ENCODE data around the gene EPHA4.

DNA sequence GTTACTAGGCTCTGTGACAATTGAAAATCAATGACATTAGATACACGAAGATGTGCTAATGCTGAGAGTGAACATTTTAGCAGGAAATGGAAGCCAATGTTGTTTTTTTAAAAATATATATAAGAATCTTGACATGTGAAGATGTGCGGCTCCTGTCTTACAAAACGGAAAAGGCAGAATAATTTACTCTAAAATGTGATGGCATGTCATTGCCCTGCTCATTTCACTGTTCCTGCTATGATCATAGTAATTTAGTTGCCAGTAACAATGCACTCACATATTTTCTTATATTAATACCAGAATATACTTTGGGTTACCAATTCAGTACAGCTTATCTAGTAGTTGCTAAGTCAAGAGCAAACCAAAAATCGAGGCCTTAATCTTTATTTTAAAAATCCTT, 10.3 kb downstream of the EPHA4 start:
- TF ChIP-seq, protein P1, sequence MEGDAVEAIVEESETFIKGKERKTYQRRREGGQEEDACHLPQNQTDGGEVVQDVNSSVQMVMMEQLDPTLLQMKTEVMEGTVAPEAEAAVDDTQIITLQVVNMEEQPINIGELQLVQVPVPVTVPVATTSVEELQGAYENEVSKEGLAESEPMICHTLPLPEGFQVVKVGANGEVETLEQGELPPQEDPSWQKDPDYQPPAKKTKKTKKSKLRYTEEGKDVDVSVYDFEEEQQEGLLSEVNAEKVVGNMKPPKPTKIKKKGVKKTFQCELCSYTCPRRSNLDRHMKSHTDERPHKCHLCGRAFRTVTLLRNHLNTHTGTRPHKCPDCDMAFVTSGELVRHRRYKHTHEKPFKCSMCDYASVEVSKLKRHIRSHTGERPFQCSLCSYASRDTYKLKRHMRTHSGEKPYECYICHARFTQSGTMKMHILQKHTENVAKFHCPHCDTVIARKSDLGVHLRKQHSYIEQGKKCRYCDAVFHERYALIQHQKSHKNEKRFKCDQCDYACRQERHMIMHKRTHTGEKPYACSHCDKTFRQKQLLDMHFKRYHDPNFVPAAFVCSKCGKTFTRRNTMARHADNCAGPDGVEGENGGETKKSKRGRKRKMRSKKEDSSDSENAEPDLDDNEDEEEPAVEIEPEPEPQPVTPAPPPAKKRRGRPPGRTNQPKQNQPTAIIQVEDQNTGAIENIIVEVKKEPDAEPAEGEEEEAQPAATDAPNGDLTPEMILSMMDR (IDR thresholded peaks at IDR 0.05), result no peak
- TF ChIP-seq EP300 (IDR thresholded peaks at IDR 0.05) (no peak), POLR2A (IDR thresholded peaks at IDR 0.05) (no peak)
